Measurements from ENCODE around the gene EDRF1. TPM values are rescaled to one million over a fixed set of nuclear protein-coding genes. Genes with fewer than 3 reads are reported as not detected.

Gene EDRF1
- polyA plus RNA-seq, 1 donor (not counting 4 experiments of a cell fraction or from before 2014, with no cell fraction given), result 20.4 TPM

DNA sequence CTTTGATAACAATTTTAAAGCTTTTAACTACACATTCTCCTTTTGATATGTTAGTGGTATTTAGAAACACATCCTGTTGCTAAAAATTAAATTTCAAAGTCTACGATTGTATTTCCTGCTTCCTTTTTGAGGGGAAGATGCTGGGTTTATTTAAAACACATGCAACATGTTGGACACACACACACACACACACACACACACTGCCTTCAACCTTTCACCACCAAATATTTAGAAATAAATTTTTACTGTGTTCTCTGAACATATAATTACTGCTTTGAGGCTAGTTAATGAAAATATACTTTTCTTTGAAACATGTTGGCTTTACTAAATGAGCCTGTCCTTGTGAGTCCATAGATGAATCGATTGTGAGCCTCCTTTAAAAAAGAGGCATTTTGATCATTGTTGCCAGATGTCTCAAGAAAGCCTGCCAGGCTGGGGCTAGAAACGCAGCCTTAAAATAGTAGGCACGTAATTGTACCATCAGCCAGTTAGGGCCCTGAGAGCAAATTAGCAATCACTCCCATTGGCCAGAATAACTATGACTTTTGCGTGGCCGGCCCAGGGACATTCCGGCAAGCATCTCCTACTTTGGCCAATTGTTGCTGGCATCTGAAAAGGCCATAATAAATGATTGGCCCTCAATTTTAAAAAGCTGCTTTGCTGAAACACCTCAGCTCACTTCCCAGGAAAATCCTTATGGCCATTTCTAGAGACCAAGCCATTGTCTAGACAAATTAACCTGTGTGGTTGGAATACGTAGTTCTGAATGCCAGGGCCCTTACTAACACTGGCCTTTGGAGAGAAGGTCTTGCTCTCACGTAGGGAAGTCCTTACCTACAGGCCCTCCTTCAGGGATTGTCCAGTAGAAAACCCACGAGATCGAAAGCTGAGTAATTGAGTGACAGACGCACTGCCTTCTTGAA is 26.6 kb upstream of the EDRF1 start:
- no peaks in the 10 kb centered on the region for H3K36me3 ChIP-seq (ENCODE audit: control insufficient read depth in 2 of 2, extremely low read depth in 1 of 2, insufficient read depth in 2 of 2, low read length in 2 of 2)
- FAIRE-seq (no peak), DNase-seq (ENCODE audit: low read depth, low spot score) (no peak)
- no peaks in the 10 kb centered on the region for H3K9me1 ChIP-seq (ENCODE audit: control insufficient read depth, extremely low read depth, insufficient read depth, low read length)
- no peaks in the 10 kb centered on the region for H3K9me3 ChIP-seq (ENCODE audit: control insufficient read depth, low read depth, low read length)
- H3K4me2 ChIP-seq (ENCODE audit: control insufficient read depth, extremely low read depth, insufficient read depth, low read depth, low read length), result no peak overlapping the region
- no peak overlapping the region for H3K9ac ChIP-seq (ENCODE audit: control insufficient read depth, extremely low read depth, insufficient read depth, low read length)
- peak overlapping the region; percentile 1 for H2AFZ ChIP-seq (ENCODE audit: control insufficient read depth, low read length)
- no peaks in the 10 kb centered on the region for H3K27me3 ChIP-seq (ENCODE audit: control insufficient read depth, extremely low read depth, insufficient read depth, low read length)
- dilution Hi-C loops (cut with MboI; ENCODE audit: extremely low pct_ligation_motif_present, low sequenced_read_pairs), result no loop called here
- no peak overlapping the region for H3K4me3 ChIP-seq (ENCODE audit: control insufficient read depth in 2 of 3, extremely low read depth in 1 of 3, insufficient read depth in 2 of 3, low read depth in 1 of 3, low read length in 3 of 3)
- H3K27ac ChIP-seq (ENCODE audit: control insufficient read depth, insufficient read depth, low read length), result no peak overlapping the region
- no peaks in the 10 kb centered on the region for H4K20me1 ChIP-seq (ENCODE audit: control insufficient read depth, extremely low read depth, insufficient read depth, low read length)
- no peaks in the 10 kb centered on the region for H3K79me2 ChIP-seq (ENCODE audit: control insufficient read depth, insufficient read depth, low read length)
- TF ChIP-seq, protein P1, sequence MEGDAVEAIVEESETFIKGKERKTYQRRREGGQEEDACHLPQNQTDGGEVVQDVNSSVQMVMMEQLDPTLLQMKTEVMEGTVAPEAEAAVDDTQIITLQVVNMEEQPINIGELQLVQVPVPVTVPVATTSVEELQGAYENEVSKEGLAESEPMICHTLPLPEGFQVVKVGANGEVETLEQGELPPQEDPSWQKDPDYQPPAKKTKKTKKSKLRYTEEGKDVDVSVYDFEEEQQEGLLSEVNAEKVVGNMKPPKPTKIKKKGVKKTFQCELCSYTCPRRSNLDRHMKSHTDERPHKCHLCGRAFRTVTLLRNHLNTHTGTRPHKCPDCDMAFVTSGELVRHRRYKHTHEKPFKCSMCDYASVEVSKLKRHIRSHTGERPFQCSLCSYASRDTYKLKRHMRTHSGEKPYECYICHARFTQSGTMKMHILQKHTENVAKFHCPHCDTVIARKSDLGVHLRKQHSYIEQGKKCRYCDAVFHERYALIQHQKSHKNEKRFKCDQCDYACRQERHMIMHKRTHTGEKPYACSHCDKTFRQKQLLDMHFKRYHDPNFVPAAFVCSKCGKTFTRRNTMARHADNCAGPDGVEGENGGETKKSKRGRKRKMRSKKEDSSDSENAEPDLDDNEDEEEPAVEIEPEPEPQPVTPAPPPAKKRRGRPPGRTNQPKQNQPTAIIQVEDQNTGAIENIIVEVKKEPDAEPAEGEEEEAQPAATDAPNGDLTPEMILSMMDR (optimal IDR thresholded peaks at IDR 0.05 in 1 of 3, IDR thresholded peaks at IDR 0.05 in 1 of 3, conservative IDR thresholded peaks at IDR 0.05 in 1 of 3; ENCODE audit: extremely low read depth in 1 of 3, insufficient read depth in 2 of 3, low read length in 3 of 3), result no peak
- TF ChIP-seq EZH2 (IDR thresholded peaks at IDR 0.05; ENCODE audit: low read length), result no peak
- peaks cover 2% of the 10 kb centered on the region for H3K4me1 ChIP-seq (ENCODE audit: control insufficient read depth, extremely low read depth, insufficient read depth, low read length)

DNA sequence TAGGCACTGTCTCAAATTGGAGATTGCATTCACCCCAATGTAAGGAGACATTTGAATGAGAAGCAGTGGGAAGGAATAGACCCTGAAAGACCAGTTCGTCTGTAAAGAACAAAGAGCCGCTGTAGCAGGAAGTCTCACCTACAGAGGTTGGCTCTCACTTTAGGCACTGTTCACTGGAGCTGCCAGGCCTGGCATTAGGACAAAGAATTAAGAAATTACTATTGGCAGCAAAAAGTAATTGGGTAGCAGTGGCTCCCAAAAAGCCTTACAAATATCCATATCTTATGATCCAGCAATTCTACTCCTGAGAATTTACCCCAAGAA is 26.0 kb upstream of the EDRF1 start:
- H3K79me2 ChIP-seq (ENCODE audit: control insufficient read depth, insufficient read depth, low read length), result no peaks in the 10 kb centered on the region
- H3K9me1 ChIP-seq (ENCODE audit: control insufficient read depth, extremely low read depth, insufficient read depth, low read length), result no peaks in the 10 kb centered on the region
- DNase-seq (ENCODE audit: low read depth, low spot score), result no peak
- no peak overlapping the region for H3K4me2 ChIP-seq (ENCODE audit: control insufficient read depth, extremely low read depth, insufficient read depth, low read depth, low read length)
- H3K36me3 ChIP-seq (ENCODE audit: control insufficient read depth in 2 of 2, extremely low read depth in 1 of 2, insufficient read depth in 2 of 2, low read length in 2 of 2), result no peaks in the 10 kb centered on the region
- peak overlapping the region; percentile 1 for H2AFZ ChIP-seq (ENCODE audit: control insufficient read depth, low read length)
- no peaks in the 10 kb centered on the region for H3K9me3 ChIP-seq (ENCODE audit: control insufficient read depth, low read depth, low read length)
- no peak for FAIRE-seq
- no peak overlapping the region for H3K4me3 ChIP-seq (ENCODE audit: control insufficient read depth in 2 of 3, extremely low read depth in 1 of 3, insufficient read depth in 2 of 3, low read depth in 1 of 3, low read length in 3 of 3)
- no peaks in the 10 kb centered on the region for H3K27me3 ChIP-seq (ENCODE audit: control insufficient read depth, extremely low read depth, insufficient read depth, low read length)
- no peaks in the 10 kb centered on the region for H3K4me1 ChIP-seq (ENCODE audit: control insufficient read depth, extremely low read depth, insufficient read depth, low read length)
- dilution Hi-C loops (cut with MboI; ENCODE audit: extremely low pct_ligation_motif_present, low sequenced_read_pairs), result no loop called here
- no peaks in the 10 kb centered on the region for H4K20me1 ChIP-seq (ENCODE audit: control insufficient read depth, extremely low read depth, insufficient read depth, low read length)
- no peak overlapping the region for H3K9ac ChIP-seq (ENCODE audit: control insufficient read depth, extremely low read depth, insufficient read depth, low read length)
- no peak overlapping the region for H3K27ac ChIP-seq (ENCODE audit: control insufficient read depth, insufficient read depth, low read length)
- TF ChIP-seq, protein P1 (optimal IDR thresholded peaks at IDR 0.05 in 1 of 3, IDR thresholded peaks at IDR 0.05 in 1 of 3, conservative IDR thresholded peaks at IDR 0.05 in 1 of 3; ENCODE audit: extremely low read depth in 1 of 3, insufficient read depth in 2 of 3, low read length in 3 of 3), result no peak
- TF ChIP-seq EZH2 (IDR thresholded peaks at IDR 0.05; ENCODE audit: low read length), result no peak

Measured in keratinocyte (primary cell).